H54 (cell line): Measurements from ENCODE around the gene ITPR1.

Source experiments
- DNase-seq: peaks from one replicate; pipeline ENCODE4 v3.0.0; 2011; ENCODE audit warnings: low spot score, mixed read lengths; ENCODE audit not compliant: insufficient read length
- FAIRE-seq: peaks from 3 replicates; lab custom pipeline; 2011; peaks lifted over from hg19 to GRCh38; lab: Jason Lieb, UNC
- POLR2A ChIP-seq: IDR thresholded peaks from 2 replicates; pipeline ENCODE4 v1.6.1; 2011; ENCODE audit warnings: low read depth, mild to moderate bottlenecking, low read length

Gene ITPR1

DNA sequence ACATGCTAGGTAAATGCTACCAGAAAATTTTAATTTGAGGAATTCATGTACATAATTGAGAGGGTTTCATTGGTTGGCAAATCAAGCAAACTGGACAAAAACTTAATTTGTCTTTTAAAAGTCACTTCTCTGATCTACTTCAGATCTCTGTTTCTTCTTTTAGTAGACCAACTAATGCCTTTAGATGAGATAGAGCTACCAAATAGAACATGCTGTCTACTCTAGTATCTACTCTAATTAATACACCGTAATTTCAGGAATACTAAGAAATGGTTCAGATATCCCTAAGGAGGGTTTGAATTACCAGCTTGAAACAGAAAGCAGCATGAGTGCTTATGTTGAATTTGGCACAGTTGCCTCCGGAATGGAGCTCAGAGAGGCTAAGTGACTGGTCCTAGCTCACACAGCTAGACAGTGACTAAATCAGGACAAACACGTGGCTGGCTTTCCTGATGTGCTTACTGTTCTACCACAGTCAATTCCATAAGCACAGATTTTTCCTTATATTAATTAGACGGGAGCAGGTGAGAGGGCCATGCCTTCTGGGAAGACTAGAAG is 225.1 kb downstream of the ITPR1 start:
- TF ChIP-seq POLR2A = no peak
- DNase-seq (no peak), FAIRE-seq (no peak)

DNA sequence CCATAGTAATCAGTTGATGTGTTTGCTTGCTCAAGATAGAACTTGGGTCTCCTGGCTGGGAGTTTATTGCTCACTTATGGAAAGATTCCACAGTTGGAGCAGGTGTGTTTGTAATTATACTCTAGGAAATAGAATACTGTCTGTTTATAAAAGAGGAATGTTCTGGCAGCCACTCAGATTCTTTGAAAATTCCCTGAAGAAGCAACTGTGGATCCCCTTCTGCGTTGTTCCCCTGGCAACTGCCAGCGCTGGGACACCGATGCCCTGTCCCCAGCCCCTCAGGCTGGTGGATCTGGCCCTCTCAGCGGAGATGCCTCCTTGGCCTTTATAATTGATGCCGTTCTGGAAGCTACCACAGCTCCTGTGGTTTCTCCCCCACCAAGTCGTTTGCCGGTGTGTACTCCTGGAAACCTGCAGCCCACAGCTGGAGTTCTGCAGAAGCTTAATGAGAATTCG is 225.9 kb downstream of the ITPR1 start:
- no peak for FAIRE-seq
- no peak for TF ChIP-seq POLR2A
- DNase-seq = no peak

DNA sequence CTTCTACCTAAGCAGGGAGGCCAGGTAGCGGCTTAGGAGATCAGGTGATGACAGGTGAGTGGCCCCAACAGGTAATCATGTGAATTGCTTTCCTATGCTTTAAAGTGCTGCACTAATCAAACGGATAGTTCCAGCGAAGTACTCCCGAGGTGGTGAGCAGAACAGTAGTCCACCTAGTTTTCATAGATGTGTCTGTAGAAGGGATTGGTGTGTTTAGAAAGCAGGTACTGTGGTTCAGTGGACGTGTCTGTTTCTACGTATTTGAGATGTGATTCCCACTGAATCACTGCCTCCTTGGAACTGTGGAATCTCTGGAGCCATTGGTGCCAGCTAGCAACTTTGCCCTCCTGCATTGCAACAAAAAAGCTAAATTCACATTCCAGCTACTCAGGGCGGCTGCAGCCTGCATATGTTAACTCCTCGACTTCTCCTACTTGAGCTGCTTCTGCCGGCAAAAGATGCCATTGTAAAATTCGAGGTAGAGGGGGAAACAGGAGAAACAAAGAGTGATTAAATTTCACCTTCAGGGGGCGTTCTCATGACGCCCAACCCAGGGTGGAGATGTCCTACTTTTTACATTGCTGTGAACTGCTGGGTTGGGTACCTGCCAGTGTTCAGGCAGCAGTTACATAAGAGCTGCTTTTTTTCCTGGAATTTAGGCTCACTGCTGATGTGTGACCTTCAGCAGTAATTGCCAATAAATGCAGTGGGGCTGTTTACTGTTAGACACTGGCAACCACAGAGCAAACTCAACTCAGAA is 227.3 kb downstream of the ITPR1 start:
- peak; percentile 20 for FAIRE-seq
- TF ChIP-seq POLR2A = no peak
- DNase-seq = peak; percentile 15

DNA sequence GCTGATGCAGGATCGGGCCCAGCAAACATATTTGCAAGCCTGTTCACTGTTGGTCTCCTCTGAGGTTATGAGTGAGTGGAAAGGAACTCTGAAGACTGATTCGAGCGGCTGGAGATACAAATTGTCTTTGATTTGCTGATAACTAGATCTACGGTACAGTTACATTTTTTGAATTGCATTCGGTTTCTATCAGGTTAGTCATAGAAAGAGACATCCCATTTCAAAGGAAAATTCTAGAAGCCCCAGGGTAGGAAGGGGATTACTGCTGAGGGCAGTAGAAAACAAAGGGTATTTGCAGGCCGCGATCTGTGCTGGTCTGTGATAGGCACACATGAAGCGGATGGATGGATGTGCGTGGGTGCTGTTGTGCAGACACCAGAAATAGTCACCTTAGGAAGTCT is 228.4 kb downstream of the ITPR1 start:
- TF ChIP-seq POLR2A = no peak
- DNase-seq (peak; percentile 31), FAIRE-seq (peak; percentile 53)

DNA sequence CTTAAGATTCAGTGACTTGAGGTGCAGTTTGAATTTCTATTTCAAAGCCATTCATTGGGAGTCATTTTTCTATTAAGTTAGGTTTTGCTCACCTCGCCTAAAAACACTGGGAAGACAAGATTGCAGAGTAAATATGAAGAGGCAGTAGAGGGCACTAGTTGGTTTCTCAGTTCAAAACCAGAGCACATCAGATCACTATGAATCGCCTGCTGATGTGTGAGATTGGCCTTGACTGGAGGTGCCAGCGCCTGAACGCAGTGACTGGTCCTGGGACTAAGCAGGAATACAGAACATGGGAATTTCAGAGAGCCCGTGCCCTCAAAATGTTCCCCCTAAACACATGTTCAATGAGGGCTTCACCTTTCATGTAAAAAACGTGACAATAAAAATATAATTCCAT is 229.0 kb downstream of the ITPR1 start:
- FAIRE-seq = peak; percentile 27
- peak; percentile 44 for DNase-seq

DNA sequence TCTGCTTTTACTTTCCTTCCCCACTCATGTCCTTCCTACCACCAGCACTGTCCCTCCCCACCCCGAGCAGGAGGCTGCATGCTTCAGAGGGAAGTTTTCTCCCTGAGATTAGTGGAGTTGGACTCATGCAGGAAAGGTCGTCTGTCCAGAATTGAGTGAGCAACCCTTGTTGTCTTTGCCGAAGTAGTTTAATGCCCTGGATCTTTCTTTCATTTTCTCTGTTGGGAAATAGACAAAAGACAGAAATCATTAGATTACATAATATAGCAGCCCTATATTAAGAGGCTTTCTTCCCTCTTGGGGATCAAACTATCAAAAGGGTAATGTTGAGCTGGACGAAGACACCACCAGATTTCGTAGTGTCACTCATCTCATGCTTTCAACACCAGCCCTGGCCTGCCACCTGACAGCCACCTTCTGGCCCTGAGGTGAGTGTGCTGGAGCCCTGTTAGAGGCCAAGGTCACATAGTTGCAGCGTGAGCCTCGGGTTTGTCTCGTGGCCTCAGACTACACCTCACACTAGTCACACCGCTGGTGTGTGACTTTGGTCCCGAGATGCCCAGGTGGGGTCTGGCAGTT is 231.0 kb downstream of the ITPR1 start:
- FAIRE-seq = no peak
- DNase-seq = no peak
- no peak for TF ChIP-seq POLR2A

More for the DNA sequence above, 229.0 kb downstream of the ITPR1 start:
- no peak for TF ChIP-seq POLR2A

DNA sequence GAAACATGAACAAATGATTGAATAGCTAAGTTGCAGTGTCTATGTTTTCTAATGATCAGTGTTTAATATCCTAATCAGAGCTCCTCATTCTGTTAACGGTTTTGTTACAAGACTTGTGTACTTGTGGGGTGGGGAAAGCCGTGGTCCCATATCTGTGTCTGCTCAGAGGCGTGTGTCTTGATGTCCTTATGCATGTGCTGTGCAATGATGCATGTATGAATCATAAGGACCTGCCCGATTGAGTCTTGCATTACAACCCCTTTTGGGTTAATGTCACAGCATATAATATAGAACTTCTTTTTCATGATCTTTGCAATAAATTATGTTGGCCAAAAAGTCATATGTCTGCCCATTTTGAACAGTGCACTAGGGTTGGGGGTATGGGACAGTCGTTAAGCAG is 233.4 kb downstream of the ITPR1 start:
- DNase-seq (no peak), FAIRE-seq (no peak)
- TF ChIP-seq POLR2A = no peak

DNA sequence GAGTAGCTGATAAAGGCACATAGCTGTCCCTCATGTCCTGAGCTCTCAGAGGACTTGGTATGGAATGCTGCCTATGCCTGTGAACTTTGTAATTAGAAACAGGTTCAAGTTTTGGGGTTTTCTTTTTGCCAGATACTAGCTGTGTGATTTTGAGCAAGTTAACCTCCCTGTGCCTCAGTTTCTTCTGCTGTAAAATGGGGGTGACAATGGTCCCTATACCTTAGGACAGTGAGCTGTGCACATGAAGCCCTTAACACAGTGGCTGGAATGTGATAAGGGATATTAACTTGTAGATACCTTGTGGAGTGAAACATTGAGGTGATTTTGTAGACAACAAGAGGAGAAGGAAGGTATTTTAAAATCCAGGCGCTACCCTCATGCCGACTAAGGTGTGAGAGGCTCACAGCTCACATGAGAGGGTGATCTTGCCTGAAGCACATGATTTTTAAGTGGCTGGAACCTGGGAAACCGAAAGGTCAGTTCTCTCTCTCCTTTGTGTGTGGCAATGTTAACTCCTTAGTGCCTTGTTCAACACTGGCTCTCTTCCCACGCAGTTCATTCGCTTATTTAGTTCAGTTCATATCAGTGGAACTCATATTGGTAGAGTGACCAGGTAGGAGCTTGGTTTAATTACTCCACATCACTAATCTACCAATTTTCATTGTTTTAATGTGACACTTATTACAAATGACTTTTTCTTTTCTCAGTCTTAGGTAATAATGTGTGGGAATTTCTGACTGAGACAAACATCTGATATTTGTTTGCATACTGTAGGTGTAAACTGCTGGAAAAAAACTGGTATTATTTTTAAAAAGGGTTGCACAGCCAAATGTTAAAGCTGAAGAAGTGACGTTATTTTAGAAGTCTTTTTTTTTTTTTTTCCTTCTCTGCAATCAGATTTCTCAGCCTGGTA is 236.2 kb downstream of the ITPR1 start:
- FAIRE-seq = no peak
- no peak for TF ChIP-seq POLR2A
- no peak for DNase-seq

DNA sequence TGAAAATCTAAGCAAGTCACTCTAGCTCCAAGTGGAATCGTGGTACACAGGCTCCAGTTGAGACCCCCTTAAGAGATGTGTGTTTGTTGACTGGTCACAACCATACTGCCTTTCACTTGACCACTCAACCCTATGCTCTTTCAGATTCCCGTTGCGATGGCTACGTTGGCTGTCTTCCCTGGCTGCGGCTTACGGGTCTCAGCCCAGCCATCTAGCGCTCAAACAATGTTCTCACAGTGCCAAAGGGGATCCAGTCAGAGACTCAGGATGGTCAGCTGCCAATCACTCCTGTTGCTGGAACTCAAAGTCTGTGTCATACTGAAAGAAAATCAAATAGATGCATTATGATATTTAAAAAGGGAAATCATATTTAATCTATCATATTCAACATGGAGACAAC is 237.6 kb downstream of the ITPR1 start:
- DNase-seq = no peak
- no peak for FAIRE-seq
- no peak for TF ChIP-seq POLR2A

DNA sequence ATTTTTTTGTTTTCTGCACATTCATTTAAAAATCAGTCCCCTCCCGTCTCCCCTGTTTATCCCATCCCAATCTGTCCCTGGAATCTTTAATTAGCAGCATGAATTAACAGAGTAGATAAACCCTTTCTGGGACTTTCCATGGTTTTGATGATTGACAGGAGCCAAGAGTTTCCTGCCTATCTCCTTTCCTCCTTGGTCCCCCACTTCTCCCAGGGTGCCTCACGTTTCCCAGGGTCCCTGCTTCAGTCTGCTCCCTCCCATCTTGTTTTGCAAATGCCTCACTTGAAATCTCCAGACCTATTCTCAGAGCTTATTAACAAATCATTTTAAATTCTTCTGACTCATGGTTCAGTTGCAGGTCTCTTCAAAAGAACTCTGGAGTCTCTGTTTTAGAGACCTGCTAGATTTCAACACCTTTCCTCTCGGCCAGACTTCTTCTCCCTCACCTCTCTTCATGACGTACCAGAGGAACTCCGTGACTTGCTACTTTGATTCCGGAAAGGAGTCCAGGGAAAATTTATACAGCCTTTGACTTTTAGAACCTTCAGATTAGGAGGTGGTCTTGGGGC is 238.5 kb downstream of the ITPR1 start:
- TF ChIP-seq POLR2A = no peak
- DNase-seq (no peak), FAIRE-seq (no peak)

DNA sequence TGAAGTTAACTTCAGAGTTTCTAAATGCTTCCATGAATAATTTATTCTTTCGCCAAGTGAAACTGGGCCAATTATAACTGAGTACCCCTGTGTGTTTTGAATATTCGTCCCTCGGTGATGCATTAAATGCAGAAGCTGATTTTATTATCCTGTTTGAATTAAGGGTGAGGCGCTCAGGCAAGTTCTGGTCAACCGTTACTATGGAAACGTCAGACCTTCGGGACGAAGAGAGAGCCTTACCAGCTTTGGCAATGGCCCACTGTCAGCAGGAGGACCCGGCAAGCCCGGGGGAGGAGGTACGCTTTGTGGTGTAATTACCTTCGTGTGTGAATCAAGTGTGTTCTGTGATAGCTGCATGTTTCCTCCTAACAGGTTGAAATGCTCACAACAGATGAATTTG is 239.8 kb downstream of the ITPR1 start:
- DNase-seq = no peak
- no peak for FAIRE-seq
- TF ChIP-seq POLR2A = no peak

DNA sequence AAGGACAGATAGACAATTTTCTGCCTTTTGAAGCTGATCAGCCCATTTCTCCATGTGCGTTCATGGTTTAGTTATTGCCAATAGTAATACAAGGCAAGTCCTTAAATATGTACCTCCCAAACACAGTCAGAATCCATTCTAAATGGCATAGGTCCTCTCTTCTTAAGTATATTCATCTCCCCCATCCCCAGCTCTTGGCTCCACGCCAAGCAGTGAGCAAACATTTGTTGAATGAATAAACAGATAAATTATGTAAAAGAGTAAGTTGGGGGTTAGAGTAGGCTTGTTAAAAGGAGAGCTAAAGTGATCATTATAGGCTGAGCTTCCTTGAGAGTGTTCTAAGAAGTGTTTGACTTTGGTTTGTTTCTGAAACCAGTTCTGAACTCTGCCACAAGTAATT is 241.3 kb downstream of the ITPR1 start:
- TF ChIP-seq POLR2A = no peak
- FAIRE-seq (no peak), DNase-seq (no peak)

DNA sequence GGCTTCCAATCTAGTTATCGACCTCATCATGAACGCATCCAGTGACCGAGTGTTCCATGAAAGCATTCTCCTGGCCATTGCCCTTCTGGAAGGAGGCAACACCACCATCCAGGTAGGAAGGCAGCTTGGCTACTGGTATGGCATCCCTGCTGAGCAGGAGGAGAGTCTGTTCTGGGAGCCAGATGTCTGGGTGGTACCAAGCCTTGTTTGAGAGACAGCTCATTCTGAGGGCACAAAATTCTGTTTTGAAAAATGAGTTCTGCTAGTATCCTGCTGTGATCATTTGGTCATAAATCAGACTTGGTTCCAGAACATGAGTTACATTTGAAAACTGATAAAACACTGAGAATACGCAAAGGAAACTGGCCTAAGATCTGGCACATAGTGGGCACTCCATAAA is 242.1 kb downstream of the ITPR1 start:
- no peak for TF ChIP-seq POLR2A
- DNase-seq (no peak), FAIRE-seq (no peak)
